HAP-1 (cell line): ENCODE measurements around the gene DMAP1.
"Not testable (repeated sequence)": the region's sequence is repeated elsewhere in the genome, so short reads cannot be mapped to it uniquely, and the experiment has no call there.

Source experiments
- DNase-seq, 2 experiments: peaks; one replicate each; pipeline ENCODE4 v3.0.0-alpha.2; 2016 to 2020; ENCODE audit warnings: low spot score in 2 of 2
- H3K27me3 ChIP-seq: fragments of 250-450 bp; sonication (Bioruptor Pico); 2 replicates; pipeline ENCODE4 v1.5.1; 2020; ENCODE audit warnings: low read depth, mild to moderate bottlenecking, moderate library complexity
- H3K36me3 ChIP-seq: fragments of 250-450 bp; sonication (Bioruptor Pico); replicated peaks from 2 replicates; pipeline ENCODE4 v1.5.1; 2020; ENCODE audit warnings: mild to moderate bottlenecking
- H3K4me1 ChIP-seq: fragments of 250-450 bp; sonication (Bioruptor Pico); 2 replicates; pipeline ENCODE4 v1.5.1; 2020; ENCODE audit warnings: mild to moderate bottlenecking
- H3K4me3 ChIP-seq: fragments of 250-450 bp; sonication (Bioruptor Pico); 2 replicates; pipeline ENCODE4 v1.5.1; 2020; ENCODE audit warnings: mild to moderate bottlenecking, moderate library complexity
- H3K9me3 ChIP-seq: fragments of 250-450 bp; sonication (Bioruptor Pico); 2 replicates; pipeline ENCODE4 v1.5.1; 2020; ENCODE audit warnings: mild to moderate bottlenecking, moderate library complexity
- in situ Hi-C: fragments of 300-500 bp; cut with MboI; formaldehyde crosslinking; loops from 3 replicates; pipeline ENCODE4 v1.14.3; 2020; ENCODE audit warnings: low sequenced_read_pairs, inconsistent platforms, mixed read lengths

Gene DMAP1

GRCh38 chr1:44213222-44214112 lies at the start of gene DMAP1:
Gene DMAP1, plus strand, starts transcription at chr1:44213471. Its CDS starts 283 bp downstream, at chr1:44213754.
- H3K36me3 ChIP-seq: peaks cover 28% of the 10 kb centered on the region
- no peaks in the 10 kb centered on the region for H3K27me3 ChIP-seq
- peak; percentile 66 to 86 for DNase-seq
- in situ Hi-C loops: loop anchor here (10.0 kb wide), 1 partner anchor 441 kb away; no protein-coding TSS in a partner anchor
- peaks cover 4% of the 10 kb centered on the region; the same call in 1 of the 2 replicates for H3K4me1 ChIP-seq
- H3K9me3 ChIP-seq: no peaks in the 10 kb centered on the region
- peak within 1 kb of the TSS; percentile 97 for H3K4me3 ChIP-seq

GRCh38 chr1:44168520-44169098 lies 44.7 kb upstream of the DMAP1 start:
- Histone ChIP-seq H3K4me1 (peaks cover 9% of the 10 kb centered on the region; the same call in 1 of the 2 replicates), H3K4me3 (no peak overlapping the region), H3K27me3 (no peaks in the 10 kb centered on the region), H3K36me3 (no peaks in the 10 kb centered on the region), H3K9me3 (no peaks in the 10 kb centered on the region)
- in situ Hi-C loops: no loop called here
- DNase-seq: no peak

GRCh38 chr1:44170281-44170823 lies 42.9 kb upstream of the DMAP1 start:
- no peaks in the 10 kb centered on the region for H3K36me3 ChIP-seq
- no peaks in the 10 kb centered on the region for H3K27me3 ChIP-seq
- no peaks in the 10 kb centered on the region for H3K9me3 ChIP-seq
- peaks cover 9% of the 10 kb centered on the region; the same call in 1 of the 2 replicates for H3K4me1 ChIP-seq
- DNase-seq: peak; percentile 22 to 52
- H3K4me3 ChIP-seq: no peak overlapping the region
- in situ Hi-C loops: no loop called here

GRCh38 chr1:44174630-44175029 lies 38.6 kb upstream of the DMAP1 start:
- Histone ChIP-seq H3K4me3 (no peak overlapping the region), H3K36me3 (no peaks in the 10 kb centered on the region), H3K9me3 (peaks cover 3% of the 10 kb centered on the region; the same call in 1 of the 2 replicates), H3K4me1 (peaks cover 9% of the 10 kb centered on the region; the same call in 1 of the 2 replicates), H3K27me3 (no peaks in the 10 kb centered on the region)
- in situ Hi-C loops: no loop called here
- DNase-seq: no peak

- no peak for DNase-seq
- H3K4me3 ChIP-seq: no peak overlapping the region
- no peaks in the 10 kb centered on the region for H3K27me3 ChIP-seq
- no peaks in the 10 kb centered on the region for H3K36me3 ChIP-seq
- in situ Hi-C loops: no loop called here
- H3K9me3 ChIP-seq: no peaks in the 10 kb centered on the region
- no peaks in the 10 kb centered on the region for H3K4me1 ChIP-seq
These were observed 12.9 kb upstream of the DMAP1 start for GRCh38 chr1:44200336-44200735.

GRCh38 chr1:44206545-44206944 lies 6.7 kb upstream of the DMAP1 start:
- H3K4me1 ChIP-seq, H3K27me3 ChIP-seq, DNase-seq, H3K36me3 ChIP-seq, H3K9me3 ChIP-seq, in situ Hi-C loops, H3K4me3 ChIP-seq: not testable (repeated sequence)

GRCh38 chr1:44208226-44208625 lies 5.0 kb upstream of the DMAP1 start:
- Histone ChIP-seq H3K36me3 (no peaks in the 10 kb centered on the region), H3K4me1 (peaks cover 4% of the 10 kb centered on the region; the same call in 1 of the 2 replicates), H3K27me3 (no peaks in the 10 kb centered on the region), H3K4me3 (no peak overlapping the region), H3K9me3 (no peaks in the 10 kb centered on the region)
- DNase-seq: no peak
- in situ Hi-C loops: no loop called here

GRCh38 chr1:44210595-44210994 lies 2.7 kb upstream of the DMAP1 start:
- peaks cover 4% of the 10 kb centered on the region; the same call in 1 of the 2 replicates for H3K4me1 ChIP-seq
- no peaks in the 10 kb centered on the region for H3K27me3 ChIP-seq
- in situ Hi-C loops: loop anchor here (10.0 kb wide), 1 partner anchor 444 kb away; no protein-coding TSS in a partner anchor
- H3K36me3 ChIP-seq: peaks cover 7% of the 10 kb centered on the region
- DNase-seq: no peak
- no peak overlapping the region for H3K4me3 ChIP-seq
- no peaks in the 10 kb centered on the region for H3K9me3 ChIP-seq

- Histone ChIP-seq H3K9me3 (no peaks in the 10 kb centered on the region), H3K36me3 (peaks cover 19% of the 10 kb centered on the region), H3K4me3 (peak overlapping the region; percentile 97), H3K4me1 (peaks cover 4% of the 10 kb centered on the region; the same call in 1 of the 2 replicates), H3K27me3 (no peaks in the 10 kb centered on the region)
- DNase-seq: no peak
- in situ Hi-C loops: loop anchor here (10.0 kb wide), 1 partner anchor 442 kb away; no protein-coding TSS in a partner anchor
These were observed 683 bp upstream of the DMAP1 start for GRCh38 chr1:44212355-44213221.

- peak; percentile 55 to 89 for DNase-seq
- Histone ChIP-seq H3K36me3 (peaks cover 57% of the 10 kb centered on the region), H3K4me1 (peaks cover 2% of the 10 kb centered on the region; the same call in 1 of the 2 replicates), H3K27me3 (no peaks in the 10 kb centered on the region), H3K9me3 (no peaks in the 10 kb centered on the region), H3K4me3 (no peak overlapping the region)
- in situ Hi-C loops: loop anchor here (5.0 to 10.0 kb wide), 2 partner anchors 379 to 437 kb away; no protein-coding TSS in a partner anchor
These were observed 4.6 kb downstream of the DMAP1 start for GRCh38 chr1:44217809-44218410.

GRCh38 chr1:44218503-44219300 lies 5.4 kb downstream of the DMAP1 start:
- no peaks in the 10 kb centered on the region for H3K27me3 ChIP-seq
- no peaks in the 10 kb centered on the region; the same call in 1 of the 2 replicates for H3K4me1 ChIP-seq
- H3K9me3 ChIP-seq: no peaks in the 10 kb centered on the region
- no peak for DNase-seq
- no peak overlapping the region for H3K4me3 ChIP-seq
- in situ Hi-C loops: loop anchor here (5.0 to 10.0 kb wide), 2 partner anchors 379 to 436 kb away; no protein-coding TSS in a partner anchor
- H3K36me3 ChIP-seq: peaks cover 57% of the 10 kb centered on the region

- DNase-seq: no peak
- in situ Hi-C loops: loop anchor here (5.0 to 10.0 kb wide), 2 partner anchors 378 to 436 kb away; no protein-coding TSS in a partner anchor
- peaks cover 57% of the 10 kb centered on the region for H3K36me3 ChIP-seq
These were observed 6.0 kb downstream of the DMAP1 start for GRCh38 chr1:44219301-44219626.

More at GRCh38 chr1:44219301-44219626, 6.0 kb downstream of the DMAP1 start:
- no peaks in the 10 kb centered on the region for H3K4me1 ChIP-seq
- no peaks in the 10 kb centered on the region for H3K27me3 ChIP-seq
- no peak overlapping the region for H3K4me3 ChIP-seq
- H3K9me3 ChIP-seq: no peaks in the 10 kb centered on the region
